ENCODE data around the gene RPS6KB1.
"Not testable (repeated sequence)": the region's sequence is repeated elsewhere in the genome, so short reads cannot be mapped to it uniquely, and the experiment has no call there.

Gene RPS6KB1

GRCh38 chr17:59940697-59941096, 47.8 kb downstream of the RPS6KB1 start:
- DNase-seq (ENCODE audit: low read depth in 2 of 3, low spot score in 2 of 3): not testable (repeated sequence)

- no peak for DNase-seq (ENCODE audit: low read depth in 2 of 3, low spot score in 2 of 3)
Observed at GRCh38 chr17:59941131-59941530, 48.2 kb downstream of the RPS6KB1 start.

GRCh38 chr17:59946433-59946832, 53.5 kb downstream of the RPS6KB1 start:
- not testable (repeated sequence) for DNase-seq (ENCODE audit: low read depth in 2 of 3, low spot score in 2 of 3)

- not testable (repeated sequence) for DNase-seq (ENCODE audit: low read depth in 2 of 3, low spot score in 2 of 3)
Observed at GRCh38 chr17:59947310-59947709, 54.4 kb downstream of the RPS6KB1 start.

- no peak for DNase-seq (ENCODE audit: low read depth in 2 of 3, low spot score in 2 of 3)
Observed at GRCh38 chr17:59950049-59950448, 57.1 kb downstream of the RPS6KB1 start.

DNA sequence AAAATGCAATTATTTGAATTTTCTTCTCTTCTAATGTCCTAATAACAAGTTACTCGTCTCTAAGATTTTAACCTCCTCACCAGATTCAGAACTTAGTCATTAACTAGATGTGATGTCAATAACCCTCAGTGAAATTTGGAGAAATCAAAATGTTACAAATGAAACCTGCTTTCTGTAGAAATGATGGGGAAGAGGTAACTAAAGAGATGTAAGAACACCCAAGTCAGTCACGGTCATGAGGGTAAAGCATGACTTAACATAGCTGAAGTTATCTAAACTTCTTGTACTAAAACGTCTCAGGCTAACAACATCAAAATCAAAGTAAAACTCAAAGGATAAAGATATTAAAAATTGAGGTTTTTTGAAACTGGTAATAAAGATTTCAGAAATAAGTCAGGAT, 61.9 kb downstream of the RPS6KB1 start:
- no peak for DNase-seq (ENCODE audit: low read depth in 2 of 3, low spot score in 2 of 3)

DNA sequence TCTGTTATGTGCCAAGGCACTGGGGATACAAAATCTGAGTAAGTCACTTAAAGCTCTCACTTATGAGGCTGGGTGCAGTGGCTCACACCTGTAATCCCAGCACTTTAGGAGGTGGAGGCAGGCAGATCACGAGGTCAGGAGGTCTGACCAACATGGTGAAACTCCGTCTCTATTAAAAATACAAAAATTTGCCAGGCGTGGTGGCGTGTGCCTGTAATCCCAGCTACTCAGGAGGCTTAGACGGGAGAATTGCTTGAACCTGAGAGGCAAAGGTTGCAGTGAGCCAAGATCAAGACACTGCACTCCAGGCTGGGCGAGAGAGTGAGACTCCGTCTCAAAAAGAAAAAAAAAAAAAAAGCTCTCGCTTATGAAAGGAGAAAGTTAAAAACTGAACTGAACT, 66.7 kb downstream of the RPS6KB1 start:
- not testable (repeated sequence) for DNase-seq (ENCODE audit: low read depth in 2 of 3, low spot score in 2 of 3)

DNA sequence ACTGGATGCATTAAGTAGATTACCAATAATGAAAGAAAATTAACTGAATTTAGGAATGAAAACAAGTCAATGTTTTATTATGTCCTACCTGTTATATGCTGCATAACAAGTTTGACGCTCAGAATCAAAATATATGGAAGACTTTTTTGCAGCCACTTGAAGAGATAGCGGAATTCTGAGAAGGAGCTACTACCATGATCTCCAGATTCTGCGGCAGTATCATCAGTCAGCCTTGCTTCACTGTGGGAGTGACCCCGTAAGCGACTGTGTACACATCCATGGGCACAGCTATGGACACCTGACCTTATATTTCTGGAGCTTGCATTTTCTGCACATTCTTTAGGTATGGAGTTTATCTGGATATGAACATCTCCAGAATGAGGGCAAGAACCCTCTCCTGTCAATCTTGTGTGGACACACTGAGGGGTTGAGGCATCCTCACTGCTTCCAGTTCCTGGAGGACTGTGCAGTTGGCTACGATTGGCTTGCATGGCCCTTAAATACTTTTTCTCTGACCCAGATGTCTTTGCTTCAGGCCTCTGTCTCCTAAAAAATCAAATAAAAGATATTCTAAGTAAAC, 69.9 kb downstream of the RPS6KB1 start:
- DNase-seq (ENCODE audit: low read depth in 2 of 3, low spot score in 2 of 3): no peak

DNA sequence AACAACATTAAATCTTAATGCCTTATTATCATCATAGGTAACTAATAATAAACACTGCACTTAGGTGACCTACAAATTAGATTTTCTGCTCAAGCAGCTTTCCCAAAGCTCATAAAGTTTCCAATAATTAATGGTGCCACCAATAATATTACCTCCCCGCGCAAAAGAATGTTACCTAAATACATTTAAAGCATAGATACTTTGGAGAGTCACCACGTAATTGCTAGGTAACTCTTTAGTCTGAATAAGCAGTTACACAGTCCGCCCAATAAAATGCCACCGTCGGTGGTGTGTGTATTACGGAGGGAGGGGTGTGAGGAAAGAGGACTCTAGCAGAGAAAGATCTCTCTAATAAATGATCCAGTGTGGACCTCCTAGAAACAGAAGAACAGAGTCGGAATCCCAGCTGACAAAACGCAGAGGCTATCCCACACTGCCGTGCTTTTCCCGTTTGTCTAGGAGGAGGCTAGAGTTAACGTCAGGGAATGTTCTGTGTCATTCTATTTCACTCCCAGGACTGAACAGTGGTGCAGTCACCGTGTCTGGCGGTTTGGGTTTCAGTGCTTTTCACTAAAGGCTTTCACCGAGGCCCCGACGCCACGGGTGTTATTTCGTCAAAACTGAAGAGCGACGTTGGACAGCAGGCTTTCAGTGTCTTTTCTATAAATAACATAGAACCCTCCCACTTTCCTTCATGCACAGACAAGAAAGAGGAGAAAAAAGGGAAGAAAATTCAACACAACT, 71.0 kb downstream of the RPS6KB1 start:
- peak in 1 of 3 experiments; percentile 12 for DNase-seq (ENCODE audit: low read depth in 2 of 3, low spot score in 2 of 3)

DNA sequence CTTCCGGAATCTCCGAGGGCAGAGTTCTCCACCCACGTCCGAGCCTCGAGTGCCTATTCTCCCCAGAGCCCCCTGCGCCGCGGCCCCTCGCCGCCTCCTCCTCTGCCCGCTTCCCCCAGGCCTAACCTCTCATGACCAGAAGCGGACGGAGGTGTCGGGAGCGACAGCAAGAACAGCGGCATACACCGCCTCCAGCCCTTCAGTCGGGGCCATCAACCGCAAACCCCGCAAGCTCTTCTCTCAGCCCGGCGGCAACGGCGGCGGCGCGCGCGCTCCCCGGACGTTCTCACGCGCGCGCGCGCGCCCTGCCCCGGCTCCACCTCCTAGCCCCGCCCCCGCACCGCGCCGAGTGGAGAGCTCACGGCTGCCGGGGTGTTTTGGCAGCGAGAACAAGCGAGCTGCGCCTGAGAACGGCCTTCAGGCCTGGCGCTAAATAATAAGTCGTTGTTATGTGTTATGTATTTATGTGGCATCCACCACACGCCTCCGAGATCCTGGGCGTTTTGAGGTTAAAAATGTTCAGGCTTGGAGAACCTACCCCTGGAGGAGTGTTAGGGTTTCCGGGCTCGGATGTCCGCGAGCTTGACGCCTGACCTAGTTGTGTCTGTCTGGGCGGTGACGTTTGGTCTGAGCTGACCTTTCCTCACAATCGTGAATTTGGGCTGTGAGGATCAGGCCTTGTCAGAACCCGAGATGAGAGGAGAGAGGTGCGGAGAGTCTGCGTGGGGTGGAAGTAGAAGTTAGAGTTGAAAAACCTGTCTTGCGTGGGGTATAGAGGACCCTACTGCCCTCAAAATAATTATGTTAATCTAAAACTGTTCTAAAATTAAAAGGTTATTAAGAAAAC, 71.8 kb downstream of the RPS6KB1 start, which contains the start of gene RNFT1:
TSS of gene RNFT1 (minus strand) at position 259 of the 847 bp plus-strand sequence. CDS start at position 182, 77 bp downstream.
- peak; percentile 80 to 96 (median 94) for DNase-seq (ENCODE audit: low read depth in 2 of 3, low spot score in 2 of 3)

DNA sequence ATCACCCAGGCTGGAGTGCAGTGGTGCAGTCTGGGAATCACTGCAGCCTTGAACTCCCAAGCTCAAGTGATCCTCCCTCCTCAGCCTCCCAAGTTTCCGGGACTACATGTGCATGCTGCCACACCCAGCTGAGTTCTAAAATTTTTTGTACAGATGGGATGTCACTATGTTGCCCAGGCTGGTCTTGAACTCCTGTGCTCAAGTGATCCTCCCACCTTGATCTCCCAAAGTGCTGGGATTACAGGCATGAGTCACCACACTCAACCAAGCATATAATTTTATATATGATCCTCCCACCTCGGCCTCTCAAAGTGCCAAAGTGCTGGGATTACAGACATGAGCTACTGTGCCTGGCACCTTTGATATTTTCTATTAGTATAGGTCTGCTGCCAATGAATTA, 78.8 kb downstream of the RPS6KB1 start:
- DNase-seq (ENCODE audit: low read depth in 2 of 3, low spot score in 2 of 3): not testable (repeated sequence)

- no peak for DNase-seq (ENCODE audit: low read depth in 2 of 3, low spot score in 2 of 3)
Observed at GRCh38 chr17:59972778-59973177, 79.9 kb downstream of the RPS6KB1 start.

GRCh38 chr17:59973483-59973882, 80.6 kb downstream of the RPS6KB1 start:
- not testable (repeated sequence) for DNase-seq (ENCODE audit: low read depth in 2 of 3, low spot score in 2 of 3)

DNA sequence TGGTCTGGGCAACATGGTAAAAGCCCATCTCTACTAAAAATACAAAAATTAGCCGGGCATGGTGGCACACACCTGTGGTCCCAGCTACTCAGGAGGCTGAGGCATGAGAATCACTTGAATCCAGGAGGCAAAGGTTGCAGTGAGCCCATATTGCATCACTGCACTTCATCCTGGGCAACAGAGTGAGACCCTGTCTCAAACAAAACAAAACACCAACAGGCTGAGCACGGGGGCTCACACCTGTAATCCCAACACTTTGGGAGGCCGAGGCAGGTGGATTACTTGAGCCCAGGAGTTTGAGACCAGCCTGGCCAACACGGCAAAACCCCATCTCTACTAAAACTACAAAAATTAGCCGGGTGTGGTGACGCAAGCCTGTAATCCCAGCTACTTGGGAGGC, 82.2 kb downstream of the RPS6KB1 start:
- not testable (repeated sequence) for DNase-seq (ENCODE audit: low read depth in 2 of 3, low spot score in 2 of 3)

- not testable (repeated sequence) for DNase-seq (ENCODE audit: low read depth in 2 of 3, low spot score in 2 of 3)
Observed at GRCh38 chr17:59996608-59997007, 103.7 kb downstream of the RPS6KB1 start.

Measured in activated CD8-positive, alpha-beta memory T cell treated with anti-CD3 and anti-CD28 coated beads for 48 hours (primary cell).